Measurements from ENCODE around the gene DNAH6.

- TF ChIP-seq MAX (IDR thresholded peaks at IDR 0.05) (no peak), EP300 (IDR thresholded peaks at IDR 0.05) (no peak), REST (IDR thresholded peaks at IDR 0.05) (no peak), CTCF (IDR thresholded peaks at IDR 0.05) (no peak), NFE2L2 (conservative IDR thresholded peaks at IDR 0.05; ENCODE audit: low read length) (no peak), KDM1A (IDR thresholded peaks at IDR 0.05; ENCODE audit: low read depth) (no peak), E2F6 (IDR thresholded peaks at IDR 0.05; ENCODE audit: borderline replicate concordance, low read depth) (no peak), HOXA7 (CRISPR knock-in tag; IDR thresholded peaks at IDR 0.05) (no peak), HDAC2 (IDR thresholded peaks at IDR 0.05) (no peak), KDM5A (IDR thresholded peaks at IDR 0.05) (no peak), MYC (IDR thresholded peaks at IDR 0.05; ENCODE audit: borderline replicate concordance, low read length) (no peak)
These were observed 225.0 kb downstream of the DNAH6 start for GRCh38 chr2:84741182-84741822.

All from A549 (cell line).